HG03139 (cell line): ENCODE data around the gene C20orf173.

Experiments used
- ATAC-seq: cut with Tn5 transposase; IDR thresholded peaks from one replicate; pipeline ENCODE4 v1.9.1; 2021; ENCODE audit not compliant: unreplicated experiment

The C20orf173 gene

DNA sequence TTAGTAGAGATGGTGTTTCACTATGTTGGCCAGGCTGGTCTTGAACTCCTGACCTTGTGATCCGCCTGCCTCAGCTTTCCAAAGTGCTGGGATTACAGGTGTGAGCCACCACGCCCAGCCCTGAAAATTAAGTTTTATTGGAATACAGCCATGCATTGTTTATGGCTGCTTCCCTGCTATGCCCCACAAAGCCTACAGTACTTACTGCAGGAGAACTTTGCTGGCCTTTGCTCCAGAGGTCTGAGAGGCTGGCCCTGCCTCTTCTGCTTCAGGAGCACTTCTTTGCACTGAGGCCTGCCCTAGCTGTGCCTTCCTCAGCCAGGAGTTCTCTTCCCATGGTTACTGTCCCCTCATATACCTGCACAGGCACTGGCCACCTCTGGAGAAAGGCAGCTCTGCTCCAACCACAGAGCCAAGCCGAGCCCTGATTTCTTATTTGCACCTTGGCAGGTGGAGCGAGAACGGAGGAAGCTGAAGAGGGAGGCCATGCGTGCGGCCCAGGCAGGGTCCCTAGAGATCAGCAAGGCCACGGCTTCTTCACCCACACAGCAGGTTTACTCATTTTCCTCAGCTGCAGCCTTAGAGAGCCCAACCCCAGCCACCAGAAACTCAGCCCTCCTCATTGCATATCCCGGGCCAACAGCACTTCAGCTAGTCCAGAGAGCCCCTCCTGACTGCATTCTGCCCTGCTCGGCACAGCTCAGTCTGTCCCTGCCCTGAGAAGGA, 20.8 kb downstream of the C20orf173 start:
- no peak for ATAC-seq

DNA sequence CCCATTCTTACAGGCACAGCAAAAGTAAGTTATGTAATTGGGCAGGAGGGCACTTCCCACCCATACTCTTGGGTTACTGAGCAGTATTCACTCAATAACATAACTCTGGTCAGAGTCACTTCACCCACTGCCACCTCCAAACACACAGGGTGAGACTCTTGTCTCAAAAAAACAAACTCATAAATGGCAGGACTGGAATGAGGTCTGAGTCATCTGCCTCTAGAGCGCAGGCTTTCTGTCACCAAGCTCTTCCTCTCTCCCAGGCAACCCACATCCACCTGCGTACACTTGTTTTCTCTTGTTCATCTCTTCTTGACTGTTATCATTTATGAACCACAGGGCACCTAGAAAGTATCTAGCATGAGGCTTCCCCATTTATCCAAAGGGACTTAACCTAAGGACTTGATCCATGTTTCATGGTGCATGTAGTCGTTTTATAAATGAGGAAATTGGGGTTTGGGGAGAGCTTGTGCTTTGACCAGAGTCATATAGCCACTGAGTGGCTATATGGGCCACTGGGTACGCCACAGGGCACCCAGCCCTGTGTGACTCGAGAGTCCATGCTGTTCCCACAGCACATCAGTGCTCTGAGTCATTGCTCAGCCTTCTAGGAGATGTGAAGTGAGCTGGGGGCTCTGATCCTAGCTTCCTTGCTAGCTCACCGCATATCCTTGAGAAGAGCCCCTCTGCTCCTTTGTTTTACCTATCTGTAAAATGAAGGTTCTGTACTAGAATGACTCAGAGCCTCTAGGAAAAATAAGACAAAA, 22.4 kb downstream of the C20orf173 start:
- no peak for ATAC-seq

DNA sequence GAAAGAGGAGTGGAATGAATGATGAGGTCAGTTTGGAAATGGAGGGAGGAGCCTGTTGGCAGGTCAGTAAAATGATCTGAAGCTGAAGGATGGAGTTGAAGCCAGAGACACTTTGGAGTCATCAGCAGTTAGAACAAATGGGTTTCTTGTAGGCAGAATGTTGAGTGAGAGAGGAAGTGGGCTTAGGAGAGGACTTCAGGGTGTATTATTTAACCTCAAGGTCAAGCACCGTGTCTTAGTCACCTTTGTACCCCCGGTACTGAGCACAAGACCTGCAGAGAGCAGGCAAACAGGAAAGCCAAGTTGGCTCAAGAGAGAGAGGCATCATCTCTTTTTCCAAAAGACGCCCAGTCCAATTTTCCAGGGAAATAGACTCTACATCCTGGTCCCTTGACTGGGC, 23.3 kb downstream of the C20orf173 start:
- no peak for ATAC-seq

DNA sequence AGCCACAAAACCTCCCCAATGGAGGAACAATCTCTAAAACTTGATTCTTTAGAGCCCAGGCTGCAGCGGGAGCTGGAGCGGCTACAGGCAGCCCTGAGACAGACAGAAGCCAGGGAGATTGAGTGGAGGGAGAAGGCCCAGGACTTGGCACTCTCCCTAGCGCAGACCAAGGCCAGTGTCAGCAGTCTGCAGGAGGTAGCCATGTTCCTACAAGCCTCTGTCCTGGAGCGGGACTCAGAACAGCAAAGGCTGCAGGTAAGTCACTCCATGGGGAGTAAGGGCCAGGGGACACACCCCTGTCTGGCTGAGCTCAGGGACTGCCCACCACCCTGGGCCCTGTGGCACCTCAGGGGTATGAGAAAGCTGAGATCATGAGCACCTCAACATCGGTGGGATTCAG, 24.7 kb downstream of the C20orf173 start:
- no peak for ATAC-seq

DNA sequence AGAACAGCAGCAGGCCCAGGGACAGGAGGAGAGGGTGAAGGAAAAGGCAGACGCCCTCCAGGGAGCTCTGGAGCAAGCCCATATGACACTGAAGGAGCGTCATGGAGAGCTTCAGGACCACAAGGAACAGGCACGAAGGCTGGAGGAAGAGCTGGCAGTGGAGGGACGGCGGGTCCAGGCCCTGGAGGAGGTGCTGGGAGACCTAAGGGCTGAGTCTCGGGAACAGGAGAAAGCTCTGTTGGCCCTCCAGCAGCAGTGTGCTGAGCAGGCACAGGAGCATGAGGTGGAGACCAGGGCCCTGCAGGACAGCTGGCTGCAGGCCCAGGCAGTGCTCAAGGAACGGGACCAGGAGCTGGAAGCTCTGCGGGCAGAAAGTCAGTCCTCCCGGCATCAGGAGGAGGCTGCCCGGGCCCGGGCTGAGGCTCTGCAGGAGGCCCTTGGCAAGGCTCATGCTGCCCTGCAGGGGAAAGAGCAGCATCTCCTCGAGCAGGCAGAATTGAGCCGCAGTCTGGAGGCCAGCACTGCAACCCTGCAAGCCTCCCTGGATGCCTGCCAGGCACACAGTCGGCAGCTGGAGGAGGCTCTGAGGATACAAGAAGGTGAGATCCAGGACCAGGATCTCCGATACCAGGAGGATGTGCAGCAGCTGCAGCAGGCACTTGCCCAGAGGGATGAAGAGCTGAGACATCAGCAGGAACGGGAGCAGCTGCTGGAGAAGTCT, 25.5 kb downstream of the C20orf173 start:
- no peak for ATAC-seq

DNA sequence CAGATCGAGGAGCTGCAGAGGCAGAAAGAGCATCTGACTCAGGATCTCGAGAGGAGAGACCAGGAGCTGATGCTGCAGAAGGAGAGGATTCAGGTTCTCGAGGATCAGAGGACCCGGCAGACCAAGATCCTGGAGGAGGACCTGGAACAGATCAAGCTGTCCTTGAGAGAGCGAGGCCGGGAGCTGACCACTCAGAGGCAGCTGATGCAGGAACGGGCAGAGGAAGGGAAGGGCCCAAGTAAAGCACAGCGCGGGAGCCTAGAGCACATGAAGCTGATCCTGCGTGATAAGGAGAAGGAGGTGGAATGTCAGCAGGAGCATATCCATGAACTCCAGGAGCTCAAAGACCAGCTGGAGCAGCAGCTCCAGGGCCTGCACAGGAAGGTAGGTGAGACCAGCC, 26.2 kb downstream of the C20orf173 start:
- ATAC-seq = no peak

DNA sequence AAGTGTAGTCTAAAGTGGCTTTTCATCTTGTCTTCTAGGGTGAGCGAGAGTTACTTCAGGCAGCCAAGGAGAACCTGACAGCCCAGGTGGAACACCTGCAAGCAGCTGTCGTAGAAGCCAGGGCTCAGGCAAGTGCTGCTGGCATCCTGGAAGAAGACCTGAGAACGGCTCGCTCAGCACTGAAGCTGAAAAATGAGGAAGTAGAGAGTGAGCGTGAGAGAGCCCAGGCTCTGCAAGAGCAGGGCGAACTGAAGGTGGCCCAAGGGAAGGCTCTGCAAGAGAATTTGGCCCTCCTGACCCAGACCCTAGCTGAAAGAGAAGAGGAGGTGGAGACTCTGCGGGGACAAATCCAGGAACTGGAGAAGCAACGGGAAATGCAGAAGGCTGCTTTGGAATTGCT, 27.1 kb downstream of the C20orf173 start:
- ATAC-seq = no peak

DNA sequence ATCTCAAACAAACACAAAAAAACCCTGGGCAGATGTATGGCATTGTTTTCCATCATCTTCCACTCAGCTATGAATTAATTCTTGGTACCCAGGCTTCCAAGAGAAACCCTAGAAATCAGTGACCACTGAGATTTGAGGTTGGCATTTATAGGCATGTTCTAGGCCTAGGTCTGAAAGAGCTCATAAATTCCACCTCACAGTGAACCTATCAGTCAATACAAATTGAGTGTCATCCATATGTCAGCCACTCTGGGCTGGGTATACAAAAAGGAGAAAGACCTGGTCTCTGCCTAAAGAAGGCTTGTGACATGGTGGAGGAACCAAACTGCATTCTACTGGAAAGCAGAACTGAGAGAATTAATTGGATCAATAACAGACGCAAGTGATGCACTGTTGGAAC, 30.2 kb downstream of the C20orf173 start:
- no peak for ATAC-seq

DNA sequence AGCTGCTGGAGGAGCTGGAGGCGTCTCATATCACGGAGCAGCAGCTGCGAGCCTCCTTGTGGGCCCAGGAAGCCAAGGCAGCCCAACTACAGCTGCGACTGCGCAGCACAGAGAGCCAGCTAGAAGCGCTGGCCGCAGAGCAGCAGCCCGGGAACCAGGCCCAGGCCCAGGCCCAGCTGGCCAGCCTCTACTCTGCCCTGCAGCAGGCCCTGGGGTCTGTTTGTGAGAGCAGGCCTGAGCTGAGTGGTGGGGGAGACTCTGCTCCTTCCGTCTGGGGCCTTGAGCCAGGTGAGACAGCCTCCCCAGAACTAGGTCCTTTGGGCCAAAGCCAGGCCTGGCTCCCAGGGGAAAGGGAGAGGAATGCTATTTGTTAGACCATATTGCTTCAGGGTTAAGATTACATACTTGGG, 31.7 kb downstream of the C20orf173 start:
- no peak for ATAC-seq

DNA sequence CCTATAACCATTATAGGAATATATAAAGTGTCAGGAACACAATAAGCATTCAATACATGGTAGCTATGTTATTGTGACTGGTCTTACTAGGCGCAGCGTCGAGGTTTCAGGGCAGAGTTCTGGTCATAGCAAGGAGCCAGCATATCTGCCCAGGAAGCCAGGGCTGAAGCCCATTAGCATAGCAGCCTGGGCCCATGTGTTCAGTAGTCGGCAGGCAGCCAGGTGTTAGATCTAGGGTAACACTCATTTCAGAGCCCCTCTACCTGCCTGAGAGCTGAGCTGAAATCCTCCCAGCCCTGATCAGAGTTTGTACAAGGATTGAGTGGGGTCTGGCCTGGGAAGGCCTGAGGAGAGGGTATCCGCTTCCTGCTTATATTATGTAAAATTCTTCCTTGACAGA, 32.1 kb downstream of the C20orf173 start:
- no peak for ATAC-seq

DNA sequence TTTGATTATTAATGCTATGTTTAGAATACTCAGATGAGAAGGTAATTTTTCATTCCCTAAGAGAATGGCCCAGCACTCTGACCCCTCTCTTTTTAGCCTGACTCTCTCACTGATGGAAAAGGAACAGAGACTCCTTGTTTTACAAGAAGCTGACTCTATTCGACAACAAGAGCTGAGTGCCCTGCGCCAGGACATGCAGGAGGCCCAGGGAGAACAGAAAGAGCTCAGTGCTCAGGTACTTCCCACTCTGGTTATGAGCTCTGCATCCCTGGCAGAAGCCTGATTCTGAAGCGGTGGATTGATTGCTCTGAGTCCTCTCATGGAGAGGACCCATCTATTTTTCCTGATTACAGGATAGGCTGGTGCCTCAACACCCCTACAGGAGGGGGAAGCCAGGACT, 33.0 kb downstream of the C20orf173 start:
- ATAC-seq = no peak

DNA sequence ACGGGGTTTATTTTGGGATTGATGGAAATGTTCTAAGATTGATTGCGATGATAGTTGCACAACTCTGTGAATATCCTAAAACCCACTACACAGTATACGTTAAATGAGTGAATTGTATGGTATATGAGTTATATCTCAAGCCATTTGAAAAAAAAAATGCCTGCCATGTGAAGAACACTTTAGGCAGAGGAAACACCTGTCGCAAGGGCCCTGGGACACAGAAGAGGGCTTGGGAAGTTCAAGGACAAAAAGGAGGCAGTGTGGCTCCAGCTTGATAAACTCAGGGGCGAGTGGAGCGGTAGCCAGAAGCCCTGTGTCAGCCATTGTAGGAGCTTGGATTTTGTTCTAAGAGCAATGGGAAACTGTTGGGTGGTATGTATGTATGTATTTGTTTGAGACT, 37.1 kb downstream of the C20orf173 start:
- no peak for ATAC-seq

DNA sequence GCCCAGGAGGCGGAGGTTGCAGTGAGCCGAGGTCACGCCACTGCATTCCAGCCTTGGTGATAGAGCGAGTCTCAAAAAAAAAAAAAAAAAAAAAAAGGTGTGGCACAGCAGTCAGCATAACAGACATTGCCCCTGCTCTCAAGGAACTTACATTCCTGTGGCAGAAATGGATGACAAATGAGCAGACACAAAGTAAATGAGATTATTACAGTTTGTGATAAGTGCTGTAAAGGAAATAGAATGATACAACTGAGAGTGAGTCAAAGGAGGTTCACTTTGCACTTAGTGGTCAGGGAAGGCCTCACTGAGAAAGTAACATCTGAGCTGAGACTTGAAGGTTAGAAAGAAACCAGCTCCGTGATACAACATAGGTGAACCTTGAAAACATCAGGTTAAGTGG, 37.6 kb downstream of the C20orf173 start:
- ATAC-seq = no peak

DNA sequence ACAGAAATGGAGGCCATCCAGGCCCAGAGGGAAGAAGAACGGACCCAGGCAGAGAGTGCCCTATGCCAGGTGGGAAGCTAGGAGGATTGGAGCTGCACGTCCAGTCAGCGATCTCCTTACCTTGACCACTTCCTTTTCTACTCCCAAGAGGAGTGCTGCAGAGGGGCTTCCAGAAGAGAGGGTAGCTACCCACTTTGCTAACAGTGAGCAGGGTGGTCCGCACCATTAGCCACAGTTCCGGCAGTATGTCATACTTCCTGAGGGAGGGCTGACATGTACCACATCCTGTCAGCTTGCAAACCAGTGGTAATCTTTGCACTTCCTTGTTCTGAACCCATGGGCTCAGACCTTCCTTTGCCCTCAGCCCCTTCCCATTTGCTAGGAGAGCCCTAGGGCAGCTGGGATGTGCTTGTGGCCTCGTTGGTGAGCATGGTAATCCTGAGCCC, 38.7 kb downstream of the C20orf173 start:
- peak; percentile 91 for ATAC-seq

DNA sequence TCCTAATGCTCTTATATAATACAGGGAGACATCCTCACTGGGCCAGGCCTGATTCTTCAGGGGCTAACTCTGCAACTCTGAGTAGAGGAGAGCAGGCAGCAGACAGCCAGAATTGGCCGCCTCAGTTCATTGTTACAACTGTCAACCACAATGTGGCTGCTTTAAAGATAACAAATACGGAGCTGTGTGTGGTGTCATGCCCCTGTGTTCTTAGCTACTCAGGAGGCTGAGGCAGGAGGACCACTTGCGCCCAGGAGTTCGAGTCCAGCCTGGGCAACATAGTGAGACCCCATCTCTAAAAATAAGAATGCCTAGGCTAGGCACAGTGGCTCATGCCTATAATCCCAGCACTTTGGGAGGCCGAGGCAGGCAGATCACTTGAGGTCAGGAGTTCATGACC, 39.7 kb downstream of the C20orf173 start:
- ATAC-seq = no peak

DNA sequence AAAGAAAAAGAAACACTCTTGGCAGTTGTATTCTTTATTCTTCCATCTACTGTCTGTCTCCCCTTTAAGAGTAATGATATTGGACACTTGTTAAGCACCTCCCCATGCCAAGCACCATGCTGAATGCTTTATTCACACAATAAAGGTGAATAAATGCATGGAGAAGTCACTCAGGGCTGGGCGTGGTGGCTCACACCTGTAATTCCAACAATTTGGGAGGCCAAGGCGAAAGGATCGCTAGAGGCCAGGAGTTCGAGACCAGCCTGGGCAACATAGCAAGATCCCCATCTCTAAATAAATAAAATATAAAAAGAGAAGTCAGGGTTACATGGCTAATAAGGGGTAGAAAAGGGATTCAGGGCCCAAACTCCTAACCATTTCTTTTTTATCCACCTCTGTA, 42.0 kb downstream of the C20orf173 start:
- no peak for ATAC-seq

DNA sequence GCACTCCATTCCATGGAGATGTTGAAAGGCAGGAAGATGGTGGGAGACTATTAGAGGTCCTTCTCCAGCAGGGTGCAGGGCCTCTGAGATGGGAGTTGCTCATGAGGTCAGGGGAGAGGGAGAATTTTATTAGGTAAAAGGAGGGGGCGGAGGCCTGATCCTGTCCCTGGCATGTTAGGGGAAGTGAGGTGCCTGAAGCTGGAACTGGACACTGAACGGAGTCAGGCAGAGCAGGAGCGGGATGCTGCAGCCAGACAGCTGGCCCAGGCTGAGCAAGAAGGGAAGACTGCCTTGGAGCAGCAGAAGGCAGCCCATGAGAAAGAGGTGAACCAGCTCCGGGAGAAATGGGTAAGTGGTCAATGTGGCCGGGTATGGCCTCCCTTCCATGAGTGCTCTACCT, 49.7 kb downstream of the C20orf173 start:
- no peak for ATAC-seq

DNA sequence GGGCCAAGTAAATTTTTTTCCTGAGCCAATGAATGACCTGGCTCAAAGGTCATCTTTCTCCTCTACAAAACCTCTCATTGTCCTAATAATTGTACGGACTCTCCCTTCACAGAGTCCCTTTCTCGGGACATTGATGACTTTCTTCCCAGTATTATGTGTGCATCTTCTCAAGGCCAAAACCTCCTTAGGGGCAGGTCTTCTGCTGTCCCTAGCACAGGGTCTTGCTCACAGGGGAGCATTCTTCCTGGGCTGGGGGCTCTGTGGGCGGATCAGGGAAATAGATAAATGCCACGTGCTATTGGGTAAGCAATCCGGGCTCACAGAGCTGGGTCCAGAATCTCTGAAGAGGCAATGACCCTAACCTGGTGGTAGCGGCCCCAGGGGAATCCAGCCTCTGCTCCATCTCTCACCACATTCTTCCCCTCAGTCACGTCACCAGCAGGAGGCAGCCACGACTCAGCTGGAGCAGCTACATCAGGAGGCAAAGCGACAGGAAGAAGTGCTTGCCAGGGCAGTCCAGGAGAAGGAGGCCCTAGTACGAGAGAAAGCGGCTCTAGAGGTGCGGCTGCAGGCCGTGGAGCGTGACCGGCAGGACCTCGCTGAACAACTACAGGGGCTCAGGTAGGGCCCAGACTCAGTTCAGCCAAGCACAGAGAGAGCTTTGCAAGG, 50.5 kb downstream of the C20orf173 start:
- ATAC-seq = no peak
